M059J (cell line): ENCODE data around the gene GLYATL1. TPM values are rescaled to one million over a fixed set of nuclear protein-coding genes. Genes with fewer than 3 reads are reported as not detected.
"Not testable (repeated sequence)": the region's sequence is repeated elsewhere in the genome, so short reads cannot be mapped to it uniquely, and the experiment has no call there.

Experiments used
- DNase-seq: peaks from one replicate; pipeline ENCODE4 v3.0.0-alpha.2; 2012; ENCODE audit warnings: low read depth
- total RNA-seq: library from RNA; depleted of rRNA; stranded (reverse); fragments of >200 nt; shearing (Covaris generic); gene quantifications from 2 replicates; pipeline ENCODE4 v1.2.3, GENCODE V29; 2014; rRNA removed

GLYATL1 gene
- total RNA-seq, 1 experiment from 2014 or later: 1.9 TPM

GRCh38 chr11:58998480-58999290 is 59.4 kb downstream of the GLYATL1 start:
- DNase-seq: no peak

- DNase-seq: no peak
Measured at GRCh38 chr11:58999291-58999680, 60.0 kb downstream of the GLYATL1 start.

- DNase-seq: no peak
Measured at GRCh38 chr11:59000003-59000402, 60.7 kb downstream of the GLYATL1 start.

- not testable (repeated sequence) for DNase-seq
Measured at GRCh38 chr11:59002006-59002405, 62.7 kb downstream of the GLYATL1 start.

Other genes starting within 250 kb of the GLYATL1 start
- not detected in 2 replicates for gene GLYAT, start 207.5 kb upstream of the GLYATL1 start, total RNA-seq
- 6.3 and 14.5 TPM in 2 replicates for gene GLYATL2, start 94.8 kb upstream of the GLYATL1 start, total RNA-seq
- gene GLYATL1B, start 146.8 kb downstream of the GLYATL1 start, total RNA-seq: not detected in 2 replicates
- gene FAM111B, start 167.7 kb downstream of the GLYATL1 start, total RNA-seq: 42.2 and 44.2 TPM in 2 replicates
- 118 and 159 TPM in 2 replicates for gene FAM111A, start 203.4 kb downstream of the GLYATL1 start, total RNA-seq
- 0.37 and 0.39 TPM in 2 replicates for gene DTX4, start 232.6 kb downstream of the GLYATL1 start, total RNA-seq